Stimulated activated CD8-positive, alpha-beta memory T cell treated with anti-CD3 and anti-CD28 coated beads, Interleukin-4, amount 100 ng/mL, for 1 hour (primary cell): ENCODE results near the gene UNC13B.
"Not testable (repeated sequence)": the region's sequence is repeated elsewhere in the genome, so short reads cannot be mapped to it uniquely, and the experiment has no call there.

Source experiments
- DNase-seq, 2 donors: peaks; one replicate each; pipeline ENCODE4 v3.0.0-alpha.2; 2020; ENCODE audit warnings: low read depth in 2 of 2, low spot score in 1 of 2

Gene UNC13B

GRCh38 chr9:35161713-35162604 is at the start of gene UNC13B:
TSS of gene UNC13B (plus strand) at chr9:35162009. CDS start at chr9:35162284, 275 bp downstream.
- DNase-seq = peak; percentile 23 to 53

GRCh38 chr9:35112257-35113020 is 49.4 kb upstream of the UNC13B start:
- DNase-seq = no peak

GRCh38 chr9:35114113-35114839 is 47.5 kb upstream of the UNC13B start:
- DNase-seq = no peak

GRCh38 chr9:35114840-35115628 is 46.8 kb upstream of the UNC13B start:
- no peak for DNase-seq

- peak; percentile 79 to 85 for DNase-seq
Measured at GRCh38 chr9:35115680-35116538, 45.9 kb upstream of the UNC13B start, which contains the start of gene ATOSB. TSS of gene ATOSB (minus strand) at chr9:35115862. CDS start at chr9:35108274, 7,588 bp downstream.

GRCh38 chr9:35116539-35116897 is 45.3 kb upstream of the UNC13B start:
- DNase-seq = no peak

- DNase-seq = peak; percentile 67 to 71
Measured at GRCh38 chr9:35116898-35117551, 44.8 kb upstream of the UNC13B start.

GRCh38 chr9:35134920-35135319 is 26.9 kb upstream of the UNC13B start:
- DNase-seq = no peak

- no peak for DNase-seq
Measured at GRCh38 chr9:35135988-35136387, 25.8 kb upstream of the UNC13B start.

GRCh38 chr9:35136866-35137265 is 24.9 kb upstream of the UNC13B start:
- no peak for DNase-seq

- no peak for DNase-seq
Measured at GRCh38 chr9:35140093-35140492, 21.7 kb upstream of the UNC13B start.

- no peak for DNase-seq
Measured at GRCh38 chr9:35142037-35142436, 19.8 kb upstream of the UNC13B start.

GRCh38 chr9:35147941-35148563 is 13.8 kb upstream of the UNC13B start:
- DNase-seq = not testable (repeated sequence)

- no peak for DNase-seq
Measured at GRCh38 chr9:35152926-35153325, 8.9 kb upstream of the UNC13B start.

GRCh38 chr9:35156781-35157180 is 5.0 kb upstream of the UNC13B start:
- no peak for DNase-seq

- not testable (repeated sequence) for DNase-seq
Measured at GRCh38 chr9:35157836-35158235, 4.0 kb upstream of the UNC13B start.

GRCh38 chr9:35158501-35159280 is 3.1 kb upstream of the UNC13B start:
- no peak for DNase-seq
